ENCODE measurements around the gene PAFAH1B1. TPM values are rescaled to one million over a fixed set of nuclear protein-coding genes. Genes with fewer than 3 reads are reported as not detected.
A peak's percentile ranks its signal among the peaks of the same experiment; 100 is the strongest.

PAFAH1B1 gene
- total and polyA plus RNA-seq, 2 experiments from 2014 or later, result 69.9 to 71.7 TPM

DNA sequence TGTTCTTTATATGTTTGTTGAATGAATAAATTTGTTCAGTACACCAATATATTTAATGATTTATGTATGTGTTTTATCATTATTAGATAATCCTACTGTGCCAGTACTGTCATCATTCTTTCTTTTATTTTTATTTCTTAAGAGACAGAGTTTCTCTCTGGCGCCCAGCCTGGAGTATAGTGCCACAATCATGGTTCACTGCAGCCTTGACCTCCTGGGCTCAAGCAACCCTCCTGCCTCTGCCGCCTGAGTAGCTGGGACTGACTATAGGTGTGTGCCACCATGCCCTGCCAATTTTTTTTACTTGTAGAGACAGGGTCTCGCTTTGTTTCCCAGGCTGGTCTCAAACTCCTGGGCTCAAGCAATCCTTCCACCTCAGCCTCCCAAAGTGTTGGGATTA is 41.8 kb downstream of the PAFAH1B1 start:
- peaks cover 58% of the 10 kb centered on the region for H4K20me1 ChIP-seq (replicated peaks; ENCODE audit: insufficient read depth)
- no peak for DNase-seq (ENCODE audit: low spot score)
- H3K27ac ChIP-seq (ENCODE audit: low read depth), result 0 out of 2 replicates have a peak overlapping the region, but pooled peaks have one; percentile 7
- no peak overlapping the region for H3K4me2 ChIP-seq
- no peak for ATAC-seq
- no peaks in the 10 kb centered on the region for H3K9me3 Mint-ChIP-seq
- peaks cover 14% of the 10 kb centered on the region for H3K36me3 ChIP-seq (ENCODE audit: insufficient read depth)
- peaks cover 14% of the 10 kb centered on the region for H3K36me3 Mint-ChIP-seq (ENCODE audit: low read depth)
- no peak overlapping the region for H2AFZ ChIP-seq
- no peak overlapping the region for H3K27ac Mint-ChIP-seq
- H3K27me3 Mint-ChIP-seq (ENCODE audit: insufficient read depth, low read depth, poor library complexity), result peaks cover 2% of the 10 kb centered on the region
- no peak overlapping the region for H3K4me3 ChIP-seq
- peaks cover 41% of the 10 kb centered on the region for H3K4me1 Mint-ChIP-seq
- peaks cover 15% of the 10 kb centered on the region for H3K4me1 ChIP-seq (ENCODE audit: insufficient read depth)
- no peak overlapping the region for H3K4me3 Mint-ChIP-seq
- TF ChIP-seq, protein P1, sequence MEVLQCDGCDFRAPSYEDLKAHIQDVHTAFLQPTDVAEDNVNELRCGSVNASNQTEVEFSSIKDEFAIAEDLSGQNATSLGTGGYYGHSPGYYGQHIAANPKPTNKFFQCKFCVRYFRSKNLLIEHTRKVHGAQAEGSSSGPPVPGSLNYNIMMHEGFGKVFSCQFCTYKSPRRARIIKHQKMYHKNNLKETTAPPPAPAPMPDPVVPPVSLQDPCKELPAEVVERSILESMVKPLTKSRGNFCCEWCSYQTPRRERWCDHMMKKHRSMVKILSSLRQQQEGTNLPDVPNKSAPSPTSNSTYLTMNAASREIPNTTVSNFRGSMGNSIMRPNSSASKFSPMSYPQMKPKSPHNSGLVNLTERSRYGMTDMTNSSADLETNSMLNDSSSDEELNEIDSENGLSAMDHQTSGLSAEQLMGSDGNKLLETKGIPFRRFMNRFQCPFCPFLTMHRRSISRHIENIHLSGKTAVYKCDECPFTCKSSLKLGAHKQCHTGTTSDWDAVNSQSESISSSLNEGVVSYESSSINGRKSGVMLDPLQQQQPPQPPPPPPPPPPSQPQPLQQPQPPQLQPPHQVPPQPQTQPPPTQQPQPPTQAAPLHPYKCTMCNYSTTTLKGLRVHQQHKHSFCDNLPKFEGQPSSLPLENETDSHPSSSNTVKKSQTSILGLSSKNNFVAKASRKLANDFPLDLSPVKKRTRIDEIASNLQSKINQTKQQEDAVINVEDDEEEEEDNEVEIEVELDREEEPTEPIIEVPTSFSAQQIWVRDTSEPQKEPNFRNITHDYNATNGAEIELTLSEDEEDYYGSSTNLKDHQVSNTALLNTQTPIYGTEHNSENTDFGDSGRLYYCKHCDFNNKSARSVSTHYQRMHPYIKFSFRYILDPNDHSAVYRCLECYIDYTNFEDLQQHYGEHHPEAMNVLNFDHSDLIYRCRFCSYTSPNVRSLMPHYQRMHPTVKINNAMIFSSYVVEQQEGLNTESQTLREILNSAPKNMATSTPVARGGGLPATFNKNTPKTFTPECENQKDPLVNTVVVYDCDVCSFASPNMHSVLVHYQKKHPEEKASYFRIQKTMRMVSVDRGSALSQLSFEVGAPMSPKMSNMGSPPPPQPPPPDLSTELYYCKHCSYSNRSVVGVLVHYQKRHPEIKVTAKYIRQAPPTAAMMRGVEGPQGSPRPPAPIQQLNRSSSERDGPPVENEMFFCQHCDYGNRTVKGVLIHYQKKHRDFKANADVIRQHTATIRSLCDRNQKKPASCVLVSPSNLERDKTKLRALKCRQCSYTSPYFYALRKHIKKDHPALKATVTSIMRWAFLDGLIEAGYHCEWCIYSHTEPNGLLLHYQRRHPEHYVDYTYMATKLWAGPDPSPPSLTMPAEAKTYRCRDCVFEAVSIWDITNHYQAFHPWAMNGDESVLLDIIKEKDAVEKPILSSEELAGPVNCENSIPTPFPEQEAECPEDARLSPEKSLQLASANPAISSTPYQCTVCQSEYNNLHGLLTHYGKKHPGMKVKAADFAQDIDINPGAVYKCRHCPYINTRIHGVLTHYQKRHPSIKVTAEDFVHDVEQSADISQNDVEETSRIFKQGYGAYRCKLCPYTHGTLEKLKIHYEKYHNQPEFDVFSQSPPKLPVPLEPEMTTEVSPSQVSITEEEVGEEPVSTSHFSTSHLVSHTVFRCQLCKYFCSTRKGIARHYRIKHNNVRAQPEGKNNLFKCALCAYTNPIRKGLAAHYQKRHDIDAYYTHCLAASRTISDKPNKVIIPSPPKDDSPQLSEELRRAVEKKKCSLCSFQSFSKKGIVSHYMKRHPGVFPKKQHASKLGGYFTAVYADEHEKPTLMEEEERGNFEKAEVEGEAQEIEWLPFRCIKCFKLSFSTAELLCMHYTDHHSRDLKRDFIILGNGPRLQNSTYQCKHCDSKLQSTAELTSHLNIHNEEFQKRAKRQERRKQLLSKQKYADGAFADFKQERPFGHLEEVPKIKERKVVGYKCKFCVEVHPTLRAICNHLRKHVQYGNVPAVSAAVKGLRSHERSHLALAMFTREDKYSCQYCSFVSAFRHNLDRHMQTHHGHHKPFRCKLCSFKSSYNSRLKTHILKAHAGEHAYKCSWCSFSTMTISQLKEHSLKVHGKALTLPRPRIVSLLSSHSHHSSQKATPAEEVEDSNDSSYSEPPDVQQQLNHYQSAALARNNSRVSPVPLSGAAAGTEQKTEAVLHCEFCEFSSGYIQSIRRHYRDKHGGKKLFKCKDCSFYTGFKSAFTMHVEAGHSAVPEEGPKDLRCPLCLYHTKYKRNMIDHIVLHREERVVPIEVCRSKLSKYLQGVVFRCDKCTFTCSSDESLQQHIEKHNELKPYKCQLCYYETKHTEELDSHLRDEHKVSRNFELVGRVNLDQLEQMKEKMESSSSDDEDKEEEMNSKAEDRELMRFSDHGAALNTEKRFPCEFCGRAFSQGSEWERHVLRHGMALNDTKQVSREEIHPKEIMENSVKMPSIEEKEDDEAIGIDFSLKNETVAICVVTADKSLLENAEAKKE (CRISPR knock-in tag; IDR thresholded peaks at IDR 0.05), result no peak
- no peak for TF ChIP-seq POLR2AphosphoS5 (IDR thresholded peaks at IDR 0.05; ENCODE audit: low read depth)
- TF ChIP-seq, protein P2, sequence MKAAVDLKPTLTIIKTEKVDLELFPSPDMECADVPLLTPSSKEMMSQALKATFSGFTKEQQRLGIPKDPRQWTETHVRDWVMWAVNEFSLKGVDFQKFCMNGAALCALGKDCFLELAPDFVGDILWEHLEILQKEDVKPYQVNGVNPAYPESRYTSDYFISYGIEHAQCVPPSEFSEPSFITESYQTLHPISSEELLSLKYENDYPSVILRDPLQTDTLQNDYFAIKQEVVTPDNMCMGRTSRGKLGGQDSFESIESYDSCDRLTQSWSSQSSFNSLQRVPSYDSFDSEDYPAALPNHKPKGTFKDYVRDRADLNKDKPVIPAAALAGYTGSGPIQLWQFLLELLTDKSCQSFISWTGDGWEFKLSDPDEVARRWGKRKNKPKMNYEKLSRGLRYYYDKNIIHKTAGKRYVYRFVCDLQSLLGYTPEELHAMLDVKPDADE (IDR thresholded peaks at IDR 0.05), result no peak
- no peak for TF ChIP-seq EZH2phosphoT487 (IDR thresholded peaks at IDR 0.05; ENCODE audit: unreplicated experiment)
- TF ChIP-seq ZNF331 (CRISPR knock-in tag; IDR thresholded peaks at IDR 0.05; ENCODE audit: low read depth), result no peak
- TF ChIP-seq EZH2 (IDR thresholded peaks at IDR 0.05; ENCODE audit: low read depth, unreplicated experiment), result no peak
- TF ChIP-seq, protein P3, sequence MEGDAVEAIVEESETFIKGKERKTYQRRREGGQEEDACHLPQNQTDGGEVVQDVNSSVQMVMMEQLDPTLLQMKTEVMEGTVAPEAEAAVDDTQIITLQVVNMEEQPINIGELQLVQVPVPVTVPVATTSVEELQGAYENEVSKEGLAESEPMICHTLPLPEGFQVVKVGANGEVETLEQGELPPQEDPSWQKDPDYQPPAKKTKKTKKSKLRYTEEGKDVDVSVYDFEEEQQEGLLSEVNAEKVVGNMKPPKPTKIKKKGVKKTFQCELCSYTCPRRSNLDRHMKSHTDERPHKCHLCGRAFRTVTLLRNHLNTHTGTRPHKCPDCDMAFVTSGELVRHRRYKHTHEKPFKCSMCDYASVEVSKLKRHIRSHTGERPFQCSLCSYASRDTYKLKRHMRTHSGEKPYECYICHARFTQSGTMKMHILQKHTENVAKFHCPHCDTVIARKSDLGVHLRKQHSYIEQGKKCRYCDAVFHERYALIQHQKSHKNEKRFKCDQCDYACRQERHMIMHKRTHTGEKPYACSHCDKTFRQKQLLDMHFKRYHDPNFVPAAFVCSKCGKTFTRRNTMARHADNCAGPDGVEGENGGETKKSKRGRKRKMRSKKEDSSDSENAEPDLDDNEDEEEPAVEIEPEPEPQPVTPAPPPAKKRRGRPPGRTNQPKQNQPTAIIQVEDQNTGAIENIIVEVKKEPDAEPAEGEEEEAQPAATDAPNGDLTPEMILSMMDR (conservative IDR thresholded peaks at IDR 0.05; ENCODE audit: low read depth in 2 of 2), result no peak
- no peak for TF ChIP-seq NANOG (IDR thresholded peaks at IDR 0.05; ENCODE audit: borderline replicate concordance)
- no peak for TF ChIP-seq ZNF114 (CRISPR knock-in tag; IDR thresholded peaks at IDR 0.05)
- TF ChIP-seq, protein P4, sequence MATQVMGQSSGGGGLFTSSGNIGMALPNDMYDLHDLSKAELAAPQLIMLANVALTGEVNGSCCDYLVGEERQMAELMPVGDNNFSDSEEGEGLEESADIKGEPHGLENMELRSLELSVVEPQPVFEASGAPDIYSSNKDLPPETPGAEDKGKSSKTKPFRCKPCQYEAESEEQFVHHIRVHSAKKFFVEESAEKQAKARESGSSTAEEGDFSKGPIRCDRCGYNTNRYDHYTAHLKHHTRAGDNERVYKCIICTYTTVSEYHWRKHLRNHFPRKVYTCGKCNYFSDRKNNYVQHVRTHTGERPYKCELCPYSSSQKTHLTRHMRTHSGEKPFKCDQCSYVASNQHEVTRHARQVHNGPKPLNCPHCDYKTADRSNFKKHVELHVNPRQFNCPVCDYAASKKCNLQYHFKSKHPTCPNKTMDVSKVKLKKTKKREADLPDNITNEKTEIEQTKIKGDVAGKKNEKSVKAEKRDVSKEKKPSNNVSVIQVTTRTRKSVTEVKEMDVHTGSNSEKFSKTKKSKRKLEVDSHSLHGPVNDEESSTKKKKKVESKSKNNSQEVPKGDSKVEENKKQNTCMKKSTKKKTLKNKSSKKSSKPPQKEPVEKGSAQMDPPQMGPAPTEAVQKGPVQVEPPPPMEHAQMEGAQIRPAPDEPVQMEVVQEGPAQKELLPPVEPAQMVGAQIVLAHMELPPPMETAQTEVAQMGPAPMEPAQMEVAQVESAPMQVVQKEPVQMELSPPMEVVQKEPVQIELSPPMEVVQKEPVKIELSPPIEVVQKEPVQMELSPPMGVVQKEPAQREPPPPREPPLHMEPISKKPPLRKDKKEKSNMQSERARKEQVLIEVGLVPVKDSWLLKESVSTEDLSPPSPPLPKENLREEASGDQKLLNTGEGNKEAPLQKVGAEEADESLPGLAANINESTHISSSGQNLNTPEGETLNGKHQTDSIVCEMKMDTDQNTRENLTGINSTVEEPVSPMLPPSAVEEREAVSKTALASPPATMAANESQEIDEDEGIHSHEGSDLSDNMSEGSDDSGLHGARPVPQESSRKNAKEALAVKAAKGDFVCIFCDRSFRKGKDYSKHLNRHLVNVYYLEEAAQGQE (IDR thresholded peaks at IDR 0.05; ENCODE audit: unreplicated experiment), result no peak
- no peak for TF ChIP-seq STAT1 (IDR thresholded peaks at IDR 0.05; ENCODE audit: unreplicated experiment)
- no peak for TF ChIP-seq CREB1 (CRISPR knock-in tag; IDR thresholded peaks at IDR 0.05; ENCODE audit: low read depth)
- TF ChIP-seq JUNB (IDR thresholded peaks at IDR 0.05; ENCODE audit: unreplicated experiment), result no peak
- no peaks in the 10 kb centered on the region for H3F3A ChIP-seq (replicated peaks; ENCODE audit: low read depth)
- H3K9me2 ChIP-seq (ENCODE audit: insufficient read depth), result no peaks in the 10 kb centered on the region
- H3K27me3 ChIP-seq (ENCODE audit: insufficient read depth), result no peaks in the 10 kb centered on the region
- peaks cover 95% of the 10 kb centered on the region for H3K79me2 ChIP-seq (replicated peaks; ENCODE audit: insufficient read depth)

Data from GM23338 (cell line).